ENCODE results near the gene VTI1A. TPM values are rescaled to one million over a fixed set of nuclear protein-coding genes. Genes with fewer than 3 reads are reported as not detected.

The VTI1A gene
- polyA plus RNA-seq, 1 donor from 2014 or later, result 28.7 TPM

GRCh38 chr10:112797855-112798254, 350.8 kb downstream of the VTI1A start:
- Histone ChIP-seq H3K4me2 (ENCODE audit: low read length) (no peak overlapping the region), H2AFZ (ENCODE audit: low read depth, low read length) (no peak overlapping the region), H3K9ac (ENCODE audit: low read length) (no peak overlapping the region), H3K27ac (ENCODE audit: low read length) (no peak overlapping the region), H3K9me2 (ENCODE audit: insufficient read depth, low read length) (no peaks in the 10 kb centered on the region), H3K4me3 (ENCODE audit: low read length) (no peak overlapping the region), H4K20me1 (ENCODE audit: insufficient read depth) (no peaks in the 10 kb centered on the region), H3F3A (ENCODE audit: insufficient read depth, low read length, poor library complexity, severe bottlenecking) (no peaks in the 10 kb centered on the region), H3K9me3 (ENCODE audit: low read length) (no peaks in the 10 kb centered on the region), H3K27me3 (ENCODE audit: insufficient read depth, low read depth, low read length) (no peaks in the 10 kb centered on the region), H3K79me2 (replicated peaks; ENCODE audit: insufficient read depth, low read length) (no peaks in the 10 kb centered on the region), H3K36me3 (ENCODE audit: insufficient read depth, low read length) (no peaks in the 10 kb centered on the region)
- TF ChIP-seq EP300 (conservative IDR thresholded peaks at IDR 0.05; ENCODE audit: poor library complexity, severe bottlenecking), result no peak
- TF ChIP-seq RAD21 (conservative IDR thresholded peaks at IDR 0.05), result no peak
- no peak for TF ChIP-seq MXI1 (conservative IDR thresholded peaks at IDR 0.05; ENCODE audit: poor library complexity, severe bottlenecking)
- TF ChIP-seq POLR2AphosphoS5 (IDR thresholded peaks at IDR 0.05), result no peak
- no peak for TF ChIP-seq REST (IDR thresholded peaks at IDR 0.05; ENCODE audit: borderline replicate concordance)
- no peak for TF ChIP-seq SMC3 (conservative IDR thresholded peaks at IDR 0.05; ENCODE audit: poor library complexity)
- TF ChIP-seq CTCF (IDR thresholded peaks at IDR 0.05; ENCODE audit: poor library complexity, severe bottlenecking), result no peak
- TF ChIP-seq TAF1 (IDR thresholded peaks at IDR 0.05; ENCODE audit: low read depth), result no peak
- TF ChIP-seq EZH2 (IDR thresholded peaks at IDR 0.05; ENCODE audit: borderline replicate concordance, insufficient read depth, low read length, poor library complexity, severe bottlenecking), result no peak

- Histone ChIP-seq H2AFZ (ENCODE audit: low read depth, low read length) (no peak overlapping the region), H3K9me2 (ENCODE audit: insufficient read depth, low read length) (no peaks in the 10 kb centered on the region), H3K27ac (ENCODE audit: low read length) (no peak overlapping the region), H3K27me3 (ENCODE audit: insufficient read depth, low read depth, low read length) (no peaks in the 10 kb centered on the region), H4K20me1 (ENCODE audit: insufficient read depth) (no peaks in the 10 kb centered on the region), H3K36me3 (ENCODE audit: insufficient read depth, low read length) (no peaks in the 10 kb centered on the region), H3K79me2 (replicated peaks; ENCODE audit: insufficient read depth, low read length) (no peaks in the 10 kb centered on the region), H3K4me2 (ENCODE audit: low read length) (no peak overlapping the region), H3K9me3 (ENCODE audit: low read length) (no peaks in the 10 kb centered on the region), H3F3A (ENCODE audit: insufficient read depth, low read length, poor library complexity, severe bottlenecking) (no peaks in the 10 kb centered on the region), H3K4me3 (ENCODE audit: low read length) (no peak overlapping the region), H3K9ac (ENCODE audit: low read length) (no peak overlapping the region)
- TF ChIP-seq MXI1 (conservative IDR thresholded peaks at IDR 0.05; ENCODE audit: poor library complexity, severe bottlenecking), result no peak
Observed at GRCh38 chr10:112799038-112799437, 352.0 kb downstream of the VTI1A start.
